ENCODE data around the gene TTBK1.

- TF ChIP-seq, protein P1, sequence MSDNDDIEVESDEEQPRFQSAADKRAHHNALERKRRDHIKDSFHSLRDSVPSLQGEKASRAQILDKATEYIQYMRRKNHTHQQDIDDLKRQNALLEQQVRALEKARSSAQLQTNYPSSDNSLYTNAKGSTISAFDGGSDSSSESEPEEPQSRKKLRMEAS (IDR thresholded peaks at IDR 0.05; ENCODE audit: low read depth, low read length): no peak
- TF ChIP-seq, protein P2, sequence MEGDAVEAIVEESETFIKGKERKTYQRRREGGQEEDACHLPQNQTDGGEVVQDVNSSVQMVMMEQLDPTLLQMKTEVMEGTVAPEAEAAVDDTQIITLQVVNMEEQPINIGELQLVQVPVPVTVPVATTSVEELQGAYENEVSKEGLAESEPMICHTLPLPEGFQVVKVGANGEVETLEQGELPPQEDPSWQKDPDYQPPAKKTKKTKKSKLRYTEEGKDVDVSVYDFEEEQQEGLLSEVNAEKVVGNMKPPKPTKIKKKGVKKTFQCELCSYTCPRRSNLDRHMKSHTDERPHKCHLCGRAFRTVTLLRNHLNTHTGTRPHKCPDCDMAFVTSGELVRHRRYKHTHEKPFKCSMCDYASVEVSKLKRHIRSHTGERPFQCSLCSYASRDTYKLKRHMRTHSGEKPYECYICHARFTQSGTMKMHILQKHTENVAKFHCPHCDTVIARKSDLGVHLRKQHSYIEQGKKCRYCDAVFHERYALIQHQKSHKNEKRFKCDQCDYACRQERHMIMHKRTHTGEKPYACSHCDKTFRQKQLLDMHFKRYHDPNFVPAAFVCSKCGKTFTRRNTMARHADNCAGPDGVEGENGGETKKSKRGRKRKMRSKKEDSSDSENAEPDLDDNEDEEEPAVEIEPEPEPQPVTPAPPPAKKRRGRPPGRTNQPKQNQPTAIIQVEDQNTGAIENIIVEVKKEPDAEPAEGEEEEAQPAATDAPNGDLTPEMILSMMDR (IDR thresholded peaks at IDR 0.05; ENCODE audit: low read depth, low read length): no peak
- no peak for TF ChIP-seq POLR2A (IDR thresholded peaks at IDR 0.05; ENCODE audit: extremely low read depth, insufficient read length)
Measured at GRCh38 chr6:43277643-43278523, 34.6 kb downstream of the TTBK1 start.
